Activated CD8-positive, alpha-beta memory T cell treated with anti-CD3 and anti-CD28 coated beads, Interleukin-2, amount 50 U/mL, for 48 hours (primary cell): ENCODE results near the gene ALG14.
"Not testable (repeated sequence)": the region's sequence is repeated elsewhere in the genome, so short reads cannot be mapped to it uniquely, and the experiment has no call there.

ENCODE experiments used
- DNase-seq: peaks from one replicate; pipeline ENCODE4 v3.0.0-alpha.2; 2020

Gene ALG14

DNA sequence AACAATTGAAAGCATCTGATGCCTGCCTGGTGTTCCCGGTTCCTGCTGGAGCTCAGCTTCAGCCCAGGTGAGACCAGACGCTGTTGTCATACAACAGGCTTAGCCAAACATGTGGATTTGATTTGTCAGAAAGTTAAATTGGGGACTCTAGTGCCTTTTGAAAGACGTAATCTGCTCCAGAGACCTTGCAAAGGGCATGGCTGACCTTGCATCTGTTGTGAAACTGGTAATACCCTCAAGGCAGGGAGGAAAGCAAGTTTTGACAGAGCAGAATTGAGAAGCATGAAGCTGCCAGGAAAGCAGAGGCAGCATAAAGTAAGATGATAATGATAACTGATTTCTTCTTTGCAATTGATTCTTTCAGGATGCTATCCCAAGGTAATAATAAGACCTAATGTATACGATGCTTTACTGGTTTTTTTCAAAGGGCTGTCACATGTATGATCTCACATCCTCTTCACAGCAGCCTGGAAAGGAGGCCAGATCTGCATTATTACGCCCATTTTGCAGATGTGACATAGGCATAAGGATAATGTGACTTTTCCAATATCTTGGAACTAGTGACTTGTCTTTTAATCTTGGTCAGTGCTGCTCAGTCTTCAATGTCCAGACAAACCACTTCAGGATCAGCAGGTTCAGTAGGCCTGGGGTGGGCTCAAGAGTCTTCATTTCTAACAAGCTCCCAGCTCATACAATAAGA, 121.1 kb downstream of the ALG14 start:
- no peak for DNase-seq

DNA sequence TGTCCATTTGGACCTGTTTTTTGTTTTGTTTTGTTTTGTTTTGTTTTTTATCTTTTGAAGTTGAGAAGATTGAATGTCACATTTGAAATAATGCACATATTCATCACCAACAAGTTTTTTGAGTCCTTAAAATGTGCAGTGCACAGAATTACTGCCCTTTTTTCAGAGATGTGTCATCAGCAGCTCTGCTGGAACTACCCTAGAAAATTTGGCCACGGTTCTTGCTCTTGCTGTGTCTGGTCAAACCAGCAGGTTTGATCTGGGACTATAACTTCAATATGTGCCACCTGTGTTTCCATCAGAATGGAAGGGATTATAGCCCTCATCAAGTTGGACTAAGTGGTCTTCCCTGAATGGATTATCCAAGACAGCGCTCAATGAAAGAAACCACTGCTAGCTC, 121.7 kb downstream of the ALG14 start:
- DNase-seq = no peak

- no peak for DNase-seq
These were observed 122.8 kb downstream of the ALG14 start for GRCh38 chr1:94949681-94950661.

GRCh38 chr1:94947437-94947836, 125.3 kb downstream of the ALG14 start:
- no peak for DNase-seq

GRCh38 chr1:94946886-94947285, 125.9 kb downstream of the ALG14 start:
- no peak for DNase-seq

DNA sequence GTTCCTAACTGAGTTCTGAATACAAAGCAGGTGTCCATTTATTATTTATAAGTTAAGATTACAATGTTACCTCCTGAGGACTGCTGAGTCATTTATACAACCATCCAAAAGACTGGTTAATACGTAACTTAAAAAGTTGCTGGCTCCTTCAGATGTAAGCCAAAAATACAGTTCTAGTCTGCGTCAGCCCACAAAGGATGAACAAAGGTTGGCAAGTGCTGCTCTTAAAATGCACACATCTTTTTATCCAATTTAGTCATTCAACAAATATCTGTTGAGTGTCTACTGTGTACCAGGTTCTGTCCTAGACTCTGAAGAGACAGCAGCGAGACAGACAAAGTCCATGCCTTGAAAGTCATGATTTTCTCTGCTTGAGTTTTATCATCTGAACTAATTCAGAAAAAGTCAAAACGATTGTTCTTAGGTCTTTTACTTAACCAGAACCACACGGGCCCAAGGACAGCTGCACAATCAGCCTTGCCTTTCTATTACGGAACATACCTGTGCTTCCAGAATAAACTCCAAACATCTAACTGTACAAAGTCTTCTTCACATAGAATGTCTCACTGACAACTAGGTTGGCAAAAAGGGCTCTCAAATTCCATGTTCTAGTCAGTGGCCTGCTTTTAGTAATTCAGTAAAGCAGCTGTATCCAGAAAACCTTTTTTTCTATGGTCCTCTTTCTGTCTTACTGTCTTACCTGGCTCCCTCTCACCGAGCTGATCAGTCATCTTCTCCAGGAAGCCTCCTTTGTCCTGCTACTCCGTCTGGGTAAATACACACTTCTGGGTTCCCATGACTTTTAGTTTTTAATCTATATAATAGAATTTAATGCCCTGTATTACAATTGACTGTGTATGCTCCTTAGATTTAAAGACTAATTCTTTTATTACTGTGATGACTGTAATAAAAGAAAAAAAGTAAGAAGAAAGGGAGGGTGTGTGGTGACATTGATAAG, 130.3 kb downstream of the ALG14 start:
- no peak for DNase-seq

DNA sequence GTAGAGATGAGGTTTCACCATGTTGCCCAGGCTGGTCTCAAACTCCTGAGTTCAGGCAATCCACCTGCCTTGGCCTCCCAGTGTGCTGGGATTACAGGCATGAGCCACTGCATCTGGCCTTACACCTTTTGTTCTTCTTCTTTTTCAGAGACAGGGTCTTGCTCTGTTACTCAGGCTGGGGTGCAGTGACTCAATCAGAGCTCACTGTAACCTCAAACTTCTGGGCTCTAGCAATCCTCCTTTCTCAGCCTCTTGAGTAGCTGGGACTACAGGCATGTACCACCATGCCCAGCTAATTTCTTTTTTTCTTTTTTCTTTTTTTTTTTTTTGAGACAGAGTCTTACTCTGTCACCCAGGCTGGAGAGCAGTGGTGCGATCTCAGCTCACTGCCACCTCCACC, 131.3 kb downstream of the ALG14 start:
- DNase-seq = not testable (repeated sequence)

- no peak for DNase-seq
These were observed 132.0 kb downstream of the ALG14 start for GRCh38 chr1:94940738-94941137.

DNA sequence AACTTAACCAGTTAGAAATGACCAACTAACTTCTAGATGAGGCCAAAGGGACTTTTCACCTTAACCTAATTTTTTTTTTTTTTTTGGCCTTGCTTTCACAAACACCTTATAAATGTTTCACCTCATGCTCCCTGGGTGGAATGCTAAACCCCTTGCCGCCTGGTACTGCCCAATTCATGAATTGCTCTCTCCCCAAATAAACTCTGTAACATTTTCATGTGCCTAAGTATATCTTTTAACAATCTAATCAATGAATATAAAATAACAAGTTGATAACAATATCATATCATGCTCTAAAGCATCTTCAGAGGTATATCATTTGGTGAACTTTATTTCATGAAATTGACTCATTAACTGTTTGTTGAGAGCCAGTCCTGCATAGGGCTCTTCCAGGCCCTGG, 134.9 kb downstream of the ALG14 start:
- no peak for DNase-seq

DNA sequence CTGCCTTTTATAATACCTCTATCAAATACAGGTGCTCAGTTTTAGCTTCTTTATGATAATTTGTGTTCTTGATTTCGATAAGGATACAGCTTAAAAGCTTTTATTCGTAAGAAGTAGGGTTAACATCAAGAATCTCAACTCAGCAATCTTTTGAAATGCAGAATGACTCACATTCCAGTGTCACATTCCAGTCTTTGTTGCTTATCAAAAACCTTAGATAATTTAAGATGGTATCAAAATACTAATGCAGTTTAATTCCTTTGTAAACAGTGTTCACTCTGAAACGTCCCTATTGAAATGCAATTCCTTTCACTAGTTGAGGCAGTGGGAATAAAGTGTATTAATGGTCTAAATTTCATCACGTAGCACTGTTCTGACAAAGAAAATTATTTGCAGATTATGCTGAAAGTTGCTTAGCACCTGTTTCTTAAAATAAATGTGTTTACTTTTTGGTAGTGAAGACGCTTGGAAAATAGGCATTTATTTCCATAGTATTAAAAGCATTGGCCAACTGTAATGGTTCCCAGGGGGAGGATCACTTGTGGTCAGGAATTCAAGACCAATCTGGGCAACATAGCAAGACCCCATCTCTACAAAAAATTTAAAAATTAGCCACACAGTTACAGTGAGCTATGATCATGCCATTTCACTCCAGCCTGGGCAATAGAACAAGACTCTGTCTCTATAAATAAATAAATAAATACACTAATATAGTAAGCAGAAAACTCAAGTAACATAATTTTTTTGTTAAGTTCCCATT, 135.7 kb downstream of the ALG14 start:
- no peak for DNase-seq

GRCh38 chr1:94935476-94935875, 137.3 kb downstream of the ALG14 start:
- DNase-seq = no peak

DNA sequence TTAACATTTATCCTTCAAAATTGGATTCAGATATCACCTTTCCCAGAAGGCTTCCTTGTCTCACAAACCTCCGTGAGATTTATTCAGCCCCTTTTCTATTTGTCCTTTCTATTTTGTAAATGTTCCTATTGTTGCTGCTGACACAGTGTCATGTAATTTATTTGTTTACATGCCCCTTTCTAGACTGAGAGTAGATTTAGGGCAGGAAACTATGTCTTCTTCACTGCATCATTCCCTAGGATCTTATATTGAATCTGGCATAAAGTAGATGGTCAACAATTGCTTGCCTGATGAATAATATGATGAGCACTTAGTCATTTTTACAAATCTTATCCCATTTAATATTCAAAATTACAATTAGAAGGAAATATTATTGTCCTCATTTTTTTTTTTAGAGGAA, 137.7 kb downstream of the ALG14 start:
- no peak for DNase-seq

- DNase-seq = no peak
These were observed 138.2 kb downstream of the ALG14 start for GRCh38 chr1:94934551-94934950.

- no peak for DNase-seq
These were observed 141.4 kb downstream of the ALG14 start for GRCh38 chr1:94931254-94931841.

GRCh38 chr1:94929351-94930217, 143.2 kb downstream of the ALG14 start:
- DNase-seq = no peak

- DNase-seq = no peak
These were observed 144.3 kb downstream of the ALG14 start for GRCh38 chr1:94928293-94928939.

- DNase-seq = peak; percentile 55
These were observed 145.2 kb downstream of the ALG14 start for GRCh38 chr1:94927405-94928175.

GRCh38 chr1:94926915-94927404, 145.8 kb downstream of the ALG14 start, which contains the start of gene CNN3:
TSS of gene CNN3 (minus strand) at chr1:94927110. CDS start at chr1:94926894, 216 bp downstream.
- DNase-seq = peak; percentile 81
